GM13977 (cell line): ENCODE results near the gene LSM11.
"Not testable (repeated sequence)": the region's sequence is repeated elsewhere in the genome, so short reads cannot be mapped to it uniquely, and the experiment has no call there.

Source experiments
- DNase-seq: peaks from one replicate; pipeline ENCODE4 v3.0.0; 2012; ENCODE audit warnings: low spot score
- in situ Hi-C: fragments of 300-500 bp; cut with MboI; formaldehyde crosslinking; loops from one replicate; pipeline ENCODE4 v1.12.0; 2022; ENCODE audit warnings: low sequenced_read_pairs, low pct_unique_long_range_greater_than_20kb, mixed read lengths, inconsistent platforms; ENCODE audit not compliant: unreplicated experiment
- TF ChIP-seq, protein P1 (sequence below): IDR thresholded peaks from 2 replicates; pipeline ENCODE4 v1.5.1; 2012; ENCODE audit warnings: mild to moderate bottlenecking, control low read depth; ENCODE audit not compliant: insufficient read depth; ENCODE audit errors: extremely low read depth, missing control alignments

The LSM11 gene

GRCh38 chr5:157743163-157744050 is at the start of gene LSM11:
Gene LSM11, plus strand, starts transcription at chr5:157743712. Its CDS starts 39 bp downstream, at chr5:157743751.
- in situ Hi-C loops: loop anchor here (25.0 kb wide), 1 partner anchor 406 kb away; a partner anchor contains a TSS
- DNase-seq: peak; percentile 97
- TF ChIP-seq, protein P1, sequence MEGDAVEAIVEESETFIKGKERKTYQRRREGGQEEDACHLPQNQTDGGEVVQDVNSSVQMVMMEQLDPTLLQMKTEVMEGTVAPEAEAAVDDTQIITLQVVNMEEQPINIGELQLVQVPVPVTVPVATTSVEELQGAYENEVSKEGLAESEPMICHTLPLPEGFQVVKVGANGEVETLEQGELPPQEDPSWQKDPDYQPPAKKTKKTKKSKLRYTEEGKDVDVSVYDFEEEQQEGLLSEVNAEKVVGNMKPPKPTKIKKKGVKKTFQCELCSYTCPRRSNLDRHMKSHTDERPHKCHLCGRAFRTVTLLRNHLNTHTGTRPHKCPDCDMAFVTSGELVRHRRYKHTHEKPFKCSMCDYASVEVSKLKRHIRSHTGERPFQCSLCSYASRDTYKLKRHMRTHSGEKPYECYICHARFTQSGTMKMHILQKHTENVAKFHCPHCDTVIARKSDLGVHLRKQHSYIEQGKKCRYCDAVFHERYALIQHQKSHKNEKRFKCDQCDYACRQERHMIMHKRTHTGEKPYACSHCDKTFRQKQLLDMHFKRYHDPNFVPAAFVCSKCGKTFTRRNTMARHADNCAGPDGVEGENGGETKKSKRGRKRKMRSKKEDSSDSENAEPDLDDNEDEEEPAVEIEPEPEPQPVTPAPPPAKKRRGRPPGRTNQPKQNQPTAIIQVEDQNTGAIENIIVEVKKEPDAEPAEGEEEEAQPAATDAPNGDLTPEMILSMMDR: peak; percentile 100

- in situ Hi-C loops, DNase-seq: not testable (repeated sequence)
Observed at GRCh38 chr5:157693816-157694215, 49.7 kb upstream of the LSM11 start.

- DNase-seq, in situ Hi-C loops: not testable (repeated sequence)
Observed at GRCh38 chr5:157696154-157696553, 47.4 kb upstream of the LSM11 start.

DNA sequence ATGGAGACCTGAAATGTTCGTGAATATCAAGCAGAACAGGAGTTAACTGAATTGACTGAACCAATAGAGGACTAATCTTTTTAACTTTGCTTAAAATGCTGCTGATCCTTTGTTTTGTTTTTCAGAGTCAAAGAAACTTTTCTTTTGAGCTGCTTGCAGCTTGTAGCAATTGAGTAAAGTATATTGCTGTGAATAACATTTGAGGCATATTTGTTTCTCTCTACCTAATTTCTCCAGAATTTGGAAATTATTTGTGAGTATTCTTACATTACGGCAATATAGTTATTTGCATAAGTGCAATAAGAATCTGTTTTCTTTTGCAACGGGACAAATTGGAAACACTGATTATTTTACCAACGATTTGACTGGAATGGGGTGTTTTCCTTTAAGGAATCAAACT is 44.8 kb upstream of the LSM11 start:
- DNase-seq, in situ Hi-C loops: not testable (repeated sequence)

GRCh38 chr5:157703736-157704135 is 39.8 kb upstream of the LSM11 start:
- in situ Hi-C loops: no loop called here
- TF ChIP-seq, protein P1: no peak

DNA sequence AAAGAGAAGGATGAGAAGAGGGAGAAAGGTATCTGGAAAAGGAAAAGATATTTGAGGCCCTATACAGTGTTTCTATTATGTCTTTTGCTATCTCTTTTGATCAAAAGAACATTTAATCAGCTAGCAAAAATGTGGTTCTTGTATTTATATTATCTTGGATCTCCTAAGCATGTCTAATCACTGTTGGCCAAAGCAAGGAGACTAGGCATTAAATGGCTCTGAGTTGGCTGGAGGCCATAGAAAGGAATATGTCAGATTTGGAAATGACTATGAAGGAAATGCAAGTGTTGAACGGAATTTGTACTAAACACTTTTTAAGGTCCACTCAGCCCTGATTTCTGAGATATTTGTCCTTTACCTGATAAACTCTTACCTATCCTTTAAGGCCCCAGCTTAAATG is 34.6 kb upstream of the LSM11 start:
- in situ Hi-C loops: no loop called here
- TF ChIP-seq, protein P1: no peak
- DNase-seq: no peak

More at GRCh38 chr5:157703736-157704135, 39.8 kb upstream of the LSM11 start:
- no peak for DNase-seq

- TF ChIP-seq, protein P1: no peak
- in situ Hi-C loops: no loop called here
Observed at GRCh38 chr5:157709346-157709745, 34.2 kb upstream of the LSM11 start.

DNA sequence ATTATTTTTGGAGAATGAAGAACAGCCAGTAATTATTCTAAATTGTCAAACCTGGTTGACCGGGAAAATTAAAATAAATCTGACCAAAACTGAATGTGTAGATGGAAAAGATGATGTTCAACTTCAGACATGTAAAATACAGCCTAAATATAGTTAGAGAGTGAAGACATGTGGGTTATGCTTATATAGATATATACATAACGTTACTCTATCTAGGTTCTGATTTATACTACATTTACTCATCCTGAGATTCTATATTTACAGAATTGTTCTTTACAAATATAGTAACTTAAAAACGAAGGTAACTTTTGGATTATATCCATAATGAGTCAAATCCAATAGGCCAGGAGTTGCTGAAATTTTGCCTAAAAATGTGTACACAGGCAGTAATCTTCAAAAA is 33.1 kb upstream of the LSM11 start:
- in situ Hi-C loops: no loop called here
- DNase-seq: no peak
- TF ChIP-seq, protein P1: no peak

More at GRCh38 chr5:157709346-157709745, 34.2 kb upstream of the LSM11 start:
- no peak for DNase-seq
